ENCODE data around the gene TASP1. TPM values are rescaled to one million over a fixed set of nuclear protein-coding genes. Genes with fewer than 3 reads are reported as not detected.

TASP1 gene
- total RNA-seq, 4 donors from 2014 or later = 7.7 to 20.0 (median 8.7) TPM

DNA sequence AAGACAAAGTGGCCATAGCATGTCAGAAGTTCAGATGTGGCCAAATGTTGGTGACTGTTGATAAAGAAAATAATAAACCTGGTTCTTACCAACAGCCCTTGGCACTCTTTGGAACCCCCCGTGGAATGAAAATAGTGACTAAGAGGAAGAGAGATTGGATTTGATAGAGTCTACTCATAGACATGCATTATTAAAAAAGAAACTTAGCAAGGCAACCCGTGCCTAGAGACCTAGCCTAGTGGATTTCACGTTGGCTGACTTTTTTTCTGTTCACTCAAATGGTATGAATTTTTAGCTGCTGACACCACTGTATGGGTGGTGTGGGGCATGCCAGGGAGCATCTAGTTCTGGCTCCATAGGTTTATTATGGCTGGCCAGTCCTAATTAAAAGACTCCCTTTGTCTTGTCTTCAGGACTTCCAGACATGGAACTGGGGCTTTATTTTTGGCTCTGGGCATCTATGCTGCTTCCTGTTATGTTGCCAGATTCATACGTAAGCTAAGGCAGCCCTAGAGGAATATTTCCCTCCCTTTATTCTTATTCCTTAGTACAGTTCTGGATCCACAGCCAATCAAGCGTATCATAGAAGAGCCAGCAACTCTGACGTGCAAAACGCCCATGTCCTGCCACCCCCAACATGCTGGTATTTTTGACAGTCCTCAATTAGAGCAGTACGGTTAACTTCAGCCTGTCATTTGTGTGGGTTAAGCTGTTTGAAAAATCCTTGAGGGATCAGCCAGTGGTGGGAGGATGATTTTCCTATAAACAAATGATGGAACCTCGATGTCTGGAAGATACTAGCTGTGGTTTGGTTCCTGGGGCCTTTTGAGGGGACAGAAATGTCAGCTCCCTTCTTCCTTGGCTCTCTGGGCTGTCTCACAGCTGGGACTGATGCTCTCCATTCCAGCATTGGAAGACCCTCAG lies 290.2 kb downstream of the TASP1 start:
- intact Hi-C loops (cut with DNase I) = no loop called here
- Histone ChIP-seq H3K4me3 (no peak overlapping the region), H3K27me3 (no peaks in the 10 kb centered on the region), H3K27ac (peak overlapping the region in 2 of 4 donors; percentile 9 to 37), H3K9me3 (no peaks in the 10 kb centered on the region), H3K36me3 (no peaks in the 10 kb centered on the region), H3K4me1 (no peaks in the 10 kb centered on the region)
- no peak for TF ChIP-seq POLR2A (IDR thresholded peaks at IDR 0.05)
- TF ChIP-seq, protein P1, sequence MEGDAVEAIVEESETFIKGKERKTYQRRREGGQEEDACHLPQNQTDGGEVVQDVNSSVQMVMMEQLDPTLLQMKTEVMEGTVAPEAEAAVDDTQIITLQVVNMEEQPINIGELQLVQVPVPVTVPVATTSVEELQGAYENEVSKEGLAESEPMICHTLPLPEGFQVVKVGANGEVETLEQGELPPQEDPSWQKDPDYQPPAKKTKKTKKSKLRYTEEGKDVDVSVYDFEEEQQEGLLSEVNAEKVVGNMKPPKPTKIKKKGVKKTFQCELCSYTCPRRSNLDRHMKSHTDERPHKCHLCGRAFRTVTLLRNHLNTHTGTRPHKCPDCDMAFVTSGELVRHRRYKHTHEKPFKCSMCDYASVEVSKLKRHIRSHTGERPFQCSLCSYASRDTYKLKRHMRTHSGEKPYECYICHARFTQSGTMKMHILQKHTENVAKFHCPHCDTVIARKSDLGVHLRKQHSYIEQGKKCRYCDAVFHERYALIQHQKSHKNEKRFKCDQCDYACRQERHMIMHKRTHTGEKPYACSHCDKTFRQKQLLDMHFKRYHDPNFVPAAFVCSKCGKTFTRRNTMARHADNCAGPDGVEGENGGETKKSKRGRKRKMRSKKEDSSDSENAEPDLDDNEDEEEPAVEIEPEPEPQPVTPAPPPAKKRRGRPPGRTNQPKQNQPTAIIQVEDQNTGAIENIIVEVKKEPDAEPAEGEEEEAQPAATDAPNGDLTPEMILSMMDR (IDR thresholded peaks at IDR 0.05) = no peak
- WGBS, 2 donors = 53 to 61% methylated on average over 9 of the region's 9 CpGs
- no peak for DNase-seq

DNA sequence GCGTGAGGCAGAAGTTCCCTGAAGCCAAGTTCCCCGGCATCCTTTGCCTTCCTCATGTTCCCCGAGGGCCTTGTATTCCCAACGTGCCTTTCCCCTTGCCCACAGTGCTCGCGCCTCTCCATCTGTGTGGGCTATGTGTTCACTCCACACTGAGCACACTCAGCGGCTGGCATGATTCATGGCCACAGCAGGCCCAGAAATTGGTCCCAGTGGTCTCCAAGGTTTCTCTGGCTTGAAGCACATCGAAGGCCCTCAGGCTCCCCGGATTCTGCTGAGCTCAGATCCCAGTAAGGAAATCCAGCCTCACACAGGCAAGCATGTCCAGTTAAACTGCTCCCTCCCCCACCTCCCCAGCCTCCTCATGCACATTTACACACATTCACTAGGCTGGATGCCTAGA lies 294.1 kb downstream of the TASP1 start:
- Histone ChIP-seq H3K4me1 (no peaks in the 10 kb centered on the region), H3K27me3 (no peaks in the 10 kb centered on the region), H3K4me3 (no peak overlapping the region), H3K27ac (no peak overlapping the region), H3K36me3 (no peaks in the 10 kb centered on the region), H3K9me3 (no peaks in the 10 kb centered on the region)
- no peak for TF ChIP-seq POLR2A (IDR thresholded peaks at IDR 0.05)
- TF ChIP-seq, protein P1 (IDR thresholded peaks at IDR 0.05) = no peak
- 86 to 88% methylated on average over 9 of the region's 9 CpGs for WGBS, 2 donors
- DNase-seq = no peak
- intact Hi-C loops (cut with DNase I) = no loop called here

DNA sequence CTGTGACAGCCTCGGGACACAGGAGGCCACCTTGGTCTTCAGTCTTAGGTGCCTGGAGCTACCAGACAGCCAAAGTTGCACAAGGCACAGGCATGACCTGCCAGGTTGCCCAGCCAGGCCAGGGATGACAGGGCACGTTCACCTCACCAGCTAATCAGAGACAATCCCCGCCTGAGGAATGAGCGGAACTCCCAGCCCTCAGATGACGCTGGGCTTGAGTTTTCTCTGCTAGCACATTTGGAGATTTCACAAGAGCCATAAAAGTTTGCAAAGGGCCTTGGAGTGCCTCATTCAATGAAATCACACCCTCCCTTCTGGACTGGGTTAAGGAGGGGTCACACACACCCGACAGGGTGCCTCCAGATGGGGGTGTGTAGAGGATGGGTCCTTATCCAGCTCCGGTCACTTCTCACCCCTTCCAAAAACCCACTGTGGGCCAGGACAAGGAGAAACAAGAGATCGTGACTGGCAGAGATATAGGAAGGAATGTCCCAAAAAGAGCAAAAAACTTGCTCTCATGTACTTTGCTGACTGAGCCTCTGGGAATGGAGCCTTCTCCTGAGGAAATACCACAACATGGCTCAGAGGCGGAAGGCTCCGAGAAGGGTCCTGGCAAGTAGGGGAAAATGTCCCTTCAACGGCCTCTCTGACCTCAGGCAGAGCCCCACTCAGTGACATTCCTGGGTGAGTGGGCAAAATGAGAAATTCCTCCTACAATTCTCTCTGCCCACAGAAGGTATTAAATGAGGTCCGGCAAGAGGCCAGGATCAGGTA lies 296.1 kb downstream of the TASP1 start:
- 87 to 93% methylated on average over 8 to 12 of the region's 12 CpGs for WGBS, 2 donors
- no peak for TF ChIP-seq POLR2A (IDR thresholded peaks at IDR 0.05)
- TF ChIP-seq, protein P1 (IDR thresholded peaks at IDR 0.05) = no peak
- DNase-seq = no peak
- H3K27me3 ChIP-seq = no peaks in the 10 kb centered on the region
- no peaks in the 10 kb centered on the region for H3K36me3 ChIP-seq
- peak overlapping the region in 2 of 4 donors; percentile 16 to 66 for H3K27ac ChIP-seq
- intact Hi-C loops (cut with DNase I) = no loop called here
- no peak overlapping the region for H3K4me3 ChIP-seq
- H3K9me3 ChIP-seq = no peaks in the 10 kb centered on the region
- H3K4me1 ChIP-seq = no peaks in the 10 kb centered on the region

DNA sequence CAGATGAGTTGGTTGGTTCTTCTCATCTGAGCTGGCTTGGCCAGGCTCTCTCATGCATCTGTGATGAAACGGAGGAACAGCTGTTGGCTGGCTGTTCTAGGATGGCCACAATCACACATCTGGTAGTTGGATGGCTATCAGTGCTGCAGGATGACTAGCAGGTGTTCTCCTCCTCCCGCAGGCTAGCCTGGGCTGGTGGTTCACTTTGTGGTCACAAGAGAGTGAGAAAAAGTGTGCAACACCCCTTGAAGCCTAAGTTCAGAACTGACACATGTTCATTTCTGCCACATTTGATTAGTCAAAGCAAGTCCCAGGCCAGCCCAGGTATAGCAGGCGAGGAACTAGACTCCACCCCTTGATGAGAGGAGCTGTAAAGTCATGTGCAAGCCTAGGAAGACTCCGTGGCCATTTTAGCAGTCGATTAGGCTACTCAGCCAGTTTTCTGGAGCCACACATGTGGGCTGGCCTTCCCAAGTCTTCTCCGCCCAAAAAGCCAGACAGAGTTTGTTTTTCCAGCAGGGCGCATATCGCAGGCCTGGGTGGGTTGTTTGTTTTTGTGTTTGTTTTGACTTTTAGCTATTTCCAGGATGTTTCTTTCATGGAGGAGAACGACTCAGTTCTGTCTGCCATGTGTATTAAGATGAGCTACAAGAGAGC lies 296.9 kb downstream of the TASP1 start:
- 77 to 83% methylated on average over 9 of the region's 9 CpGs for WGBS, 2 donors

More for the DNA sequence above, 296.9 kb downstream of the TASP1 start:
- Histone ChIP-seq H3K9me3 (no peaks in the 10 kb centered on the region), H3K36me3 (no peaks in the 10 kb centered on the region), H3K4me1 (no peaks in the 10 kb centered on the region), H3K27ac (peak overlapping the region in 2 of 4 donors; percentile 16 to 66), H3K4me3 (no peak overlapping the region), H3K27me3 (no peaks in the 10 kb centered on the region)
- TF ChIP-seq, protein P1 (IDR thresholded peaks at IDR 0.05) = no peak
- no peak for DNase-seq
- intact Hi-C loops (cut with DNase I) = no loop called here
